DND-41 (cell line): Measurements from ENCODE around the gene SPSB4.

Source experiments
- CTCF ChIP-seq: IDR thresholded peaks from 2 replicates; pipeline ENCODE4 v1.5.1; 2012; ENCODE audit warnings: borderline replicate concordance, low read length, moderate library complexity, mild to moderate bottlenecking; ENCODE audit not compliant: poor library complexity, severe bottlenecking; ENCODE audit errors: extremely low read depth
- EZH2 ChIP-seq: IDR thresholded peaks from 3 replicates; pipeline ENCODE4 v1.6.1; 2012; ENCODE audit warnings: borderline replicate concordance, low read depth, mild to moderate bottlenecking, moderate library complexity, low read length, inconsistent platforms; ENCODE audit not compliant: severe bottlenecking

- no peak for TF ChIP-seq CTCF
- TF ChIP-seq EZH2, result no peak
These were observed 92.4 kb downstream of the SPSB4 start for GRCh38 chr3:141143517-141143916.
